ENCODE data around the gene ENOX1.

Gene ENOX1

GRCh38 chr13:43309311-43309710, 477.5 kb downstream of the ENOX1 start:
- TF ChIP-seq CTCF (conservative IDR thresholded peaks at IDR 0.05), result no peak
- TF ChIP-seq ZFX (IDR thresholded peaks at IDR 0.05), result no peak

GRCh38 chr13:43307921-43308433, 478.8 kb downstream of the ENOX1 start:
- peak overlapping the region; percentile 32 for H3K27ac ChIP-seq
- TF ChIP-seq ZFX (IDR thresholded peaks at IDR 0.05) (no peak), CTCF (conservative IDR thresholded peaks at IDR 0.05) (no peak)

More at GRCh38 chr13:43309311-43309710, 477.5 kb downstream of the ENOX1 start:
- no peak overlapping the region for H3K27ac ChIP-seq

GRCh38 chr13:43307221-43307920, 479.4 kb downstream of the ENOX1 start:
- peak overlapping the region; percentile 32 for H3K27ac ChIP-seq
- TF ChIP-seq CTCF (conservative IDR thresholded peaks at IDR 0.05), result no peak
- TF ChIP-seq ZFX (IDR thresholded peaks at IDR 0.05), result no peak

GRCh38 chr13:43306372-43306771, 480.4 kb downstream of the ENOX1 start:
- no peak overlapping the region for H3K27ac ChIP-seq
- TF ChIP-seq CTCF (conservative IDR thresholded peaks at IDR 0.05) (no peak), ZFX (IDR thresholded peaks at IDR 0.05) (no peak)

GRCh38 chr13:43305416-43305815, 481.4 kb downstream of the ENOX1 start:
- no peak overlapping the region for H3K27ac ChIP-seq
- TF ChIP-seq ZFX (IDR thresholded peaks at IDR 0.05) (no peak), CTCF (conservative IDR thresholded peaks at IDR 0.05) (no peak)

- TF ChIP-seq CTCF (conservative IDR thresholded peaks at IDR 0.05) (peak; percentile 13), ZFX (IDR thresholded peaks at IDR 0.05) (no peak)
- peak overlapping the region; percentile 22; the same call in 1 of the 2 replicates for H3K27ac ChIP-seq
These were observed 481.8 kb downstream of the ENOX1 start for GRCh38 chr13:43304945-43305344.

GRCh38 chr13:43304449-43304848, 482.3 kb downstream of the ENOX1 start:
- H3K27ac ChIP-seq, result peak overlapping the region; percentile 22; the same call in 1 of the 2 replicates

More at GRCh38 chr13:43304449-43304848, 482.3 kb downstream of the ENOX1 start:
- TF ChIP-seq CTCF (conservative IDR thresholded peaks at IDR 0.05), result no peak
- no peak for TF ChIP-seq ZFX (IDR thresholded peaks at IDR 0.05)

Measured in C4-2B (cell line).